COLO668 (cell line): ENCODE results near the gene SAC3D1.
"Not testable (repeated sequence)": the region's sequence is repeated elsewhere in the genome, so short reads cannot be mapped to it uniquely, and the experiment has no call there.

Experiments
- DNase-seq: peaks from one replicate; lab custom pipeline; 2025; ENCODE audit not compliant: unreplicated experiment; lab: John Stamatoyannopoulos, UW

Gene SAC3D1

GRCh38 chr11:65023502-65023901 is 17.5 kb upstream of the SAC3D1 start:
- DNase-seq: not testable (repeated sequence)

- DNase-seq: no peak
Observed at GRCh38 chr11:65026810-65027209, 14.2 kb upstream of the SAC3D1 start.

- DNase-seq: peak; percentile 92
Observed at GRCh38 chr11:65027213-65028067, 13.6 kb upstream of the SAC3D1 start, which contains the start of gene SNX15. Gene SNX15, plus strand, starts transcription at chr11:65027439. Its CDS starts 99 bp downstream, at chr11:65027538.

- DNase-seq: no peak
Observed at GRCh38 chr11:65032216-65032615, 8.8 kb upstream of the SAC3D1 start.

- no peak for DNase-seq
Observed at GRCh38 chr11:65034423-65034822, 6.6 kb upstream of the SAC3D1 start.

GRCh38 chr11:65035579-65035978 is 5.4 kb upstream of the SAC3D1 start:
- no peak for DNase-seq

- no peak for DNase-seq
Observed at GRCh38 chr11:65036931-65037330, 4.1 kb upstream of the SAC3D1 start.

GRCh38 chr11:65040520-65040846 is 527 bp upstream of the SAC3D1 start:
- no peak for DNase-seq

- DNase-seq: no peak
Observed at GRCh38 chr11:65042891-65043290, 1.9 kb downstream of the SAC3D1 start.

- no peak for DNase-seq
Observed at GRCh38 chr11:65043881-65044501, 3.0 kb downstream of the SAC3D1 start.

- DNase-seq: no peak
Observed at GRCh38 chr11:65045061-65045460, 4.1 kb downstream of the SAC3D1 start.

GRCh38 chr11:65045728-65046127 is 4.7 kb downstream of the SAC3D1 start:
- DNase-seq: no peak

GRCh38 chr11:65047581-65048422 is 6.8 kb downstream of the SAC3D1 start:
- no peak for DNase-seq

GRCh38 chr11:65051398-65051858 is 10.4 kb downstream of the SAC3D1 start:
- DNase-seq: no peak

GRCh38 chr11:65053827-65054508 is 13.0 kb downstream of the SAC3D1 start:
- DNase-seq: no peak

GRCh38 chr11:65055538-65055937 is 14.5 kb downstream of the SAC3D1 start:
- DNase-seq: no peak

- DNase-seq: no peak
Observed at GRCh38 chr11:65056999-65057398, 16.0 kb downstream of the SAC3D1 start.

- no peak for DNase-seq
Observed at GRCh38 chr11:65057526-65057925, 16.5 kb downstream of the SAC3D1 start.

- peak; percentile 76 for DNase-seq
Observed at GRCh38 chr11:65058012-65058411, 17.0 kb downstream of the SAC3D1 start.

- DNase-seq: peak; percentile 59
Observed at GRCh38 chr11:65058419-65059054, 17.5 kb downstream of the SAC3D1 start, which contains the start of gene NAALADL1. Gene NAALADL1, minus strand, starts transcription at chr11:65058553. Its CDS starts 32 bp downstream, at chr11:65058521.
